DMS 273 treated with DMSO at 0.1 percent for 48 hours (cell line): Measurements from ENCODE around the gene TNNI2.

Experiments
- DNase-seq: peaks from one replicate; lab custom pipeline; 2025; lab: John Stamatoyannopoulos, UW

TNNI2 gene

DNA sequence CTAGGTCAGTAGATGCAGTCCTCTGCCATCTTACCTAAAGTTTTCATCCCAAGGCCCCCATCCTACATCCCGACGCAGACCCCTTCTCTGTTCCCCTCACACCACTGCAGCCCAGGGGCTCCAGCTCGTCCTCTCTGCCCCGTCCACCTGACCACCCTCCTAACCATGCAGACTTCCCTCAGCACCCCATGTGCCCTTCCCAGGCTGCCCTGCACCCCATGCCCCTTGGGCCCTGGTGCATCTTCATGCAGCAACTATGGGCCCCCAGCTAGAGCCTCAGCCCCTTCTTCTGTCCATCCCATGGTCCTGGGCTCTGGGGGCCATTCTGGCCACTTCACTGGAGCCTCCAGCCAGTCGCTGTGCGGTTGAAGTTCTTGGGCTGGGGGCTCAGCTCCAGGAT lies 50.0 kb downstream of the TNNI2 start:
- DNase-seq, result no peak

DNA sequence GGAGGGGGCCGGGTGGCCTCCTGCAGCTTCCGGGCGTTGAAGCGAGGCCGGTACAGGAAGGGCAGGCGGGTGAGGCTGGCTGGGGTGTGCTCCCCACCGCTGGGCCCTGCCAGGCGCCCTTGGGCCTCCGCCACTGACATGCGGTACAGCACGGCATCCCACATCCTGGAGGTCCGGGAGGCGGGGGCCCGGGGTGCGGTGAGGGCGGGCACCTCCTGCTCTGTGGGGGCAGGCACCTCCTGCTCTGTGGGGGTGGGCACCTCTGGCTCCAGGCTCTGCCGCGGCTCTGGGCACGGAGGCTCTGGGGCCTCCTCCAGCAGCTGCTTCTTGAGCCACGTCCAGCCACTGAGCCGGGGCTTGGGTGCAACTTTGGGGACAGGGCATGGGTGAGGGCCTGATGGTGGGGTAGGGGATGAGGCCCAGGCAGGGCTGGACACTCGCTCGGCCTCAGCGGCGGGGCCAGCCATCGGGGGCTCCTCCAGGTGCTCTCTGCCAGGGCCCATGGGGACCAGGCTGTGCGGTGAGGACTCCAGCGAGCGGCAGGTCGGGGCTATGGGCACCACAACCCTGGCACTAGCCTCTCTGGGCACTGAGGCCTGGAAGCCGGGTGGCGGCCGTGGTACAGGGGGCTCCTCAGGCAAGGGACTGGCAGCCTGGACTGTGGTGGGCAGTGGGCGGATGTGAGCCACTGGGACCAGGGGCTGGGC lies 50.6 kb downstream of the TNNI2 start:
- DNase-seq, result no peak

DNA sequence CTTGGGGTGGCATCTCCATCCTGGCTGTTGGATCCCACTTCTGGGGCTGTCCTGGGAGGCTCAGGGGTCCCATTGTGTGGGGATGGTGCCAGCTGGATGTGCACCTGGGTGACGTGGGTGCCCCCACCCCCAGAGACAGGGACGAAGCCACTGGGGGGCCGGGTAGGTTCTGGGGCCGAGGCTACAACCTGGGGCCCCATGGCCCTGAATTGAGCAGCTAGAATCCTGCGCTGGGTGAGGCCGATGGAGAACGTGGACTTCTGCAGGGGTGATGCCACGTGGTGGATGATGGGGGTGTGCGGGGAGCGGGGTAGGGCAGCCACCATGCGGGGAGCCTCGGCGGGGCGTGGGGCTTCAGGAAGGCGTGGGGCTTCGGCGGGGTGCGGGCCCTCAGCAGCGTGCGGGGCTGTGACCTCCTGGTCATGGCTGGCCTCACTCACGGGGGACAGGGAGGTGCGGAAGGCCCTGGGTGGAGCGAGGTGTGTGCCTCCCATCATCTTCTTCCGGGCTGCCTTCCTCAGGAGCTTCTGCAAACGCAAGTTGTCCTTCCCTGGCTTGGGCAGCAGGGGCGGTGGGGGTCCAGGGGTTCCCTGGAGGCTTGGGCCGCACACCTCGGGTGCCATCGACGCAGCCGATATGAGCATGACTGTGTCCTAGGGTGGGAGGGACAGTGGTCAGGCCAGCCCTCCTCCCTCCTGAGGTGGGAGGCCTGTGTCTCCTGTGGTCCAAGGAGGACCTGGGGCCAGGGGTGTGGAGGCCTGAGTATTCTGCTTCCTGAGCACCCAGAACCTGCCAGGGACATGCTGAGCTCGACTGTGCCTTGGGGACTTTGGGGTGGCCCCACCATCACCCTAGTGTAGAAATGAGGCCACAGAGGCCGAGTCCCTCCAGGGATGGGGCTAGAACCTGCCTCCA lies 51.4 kb downstream of the TNNI2 start:
- DNase-seq, result no peak
